GM21367 (cell line): ENCODE results near the gene LONP2.
"Not testable (repeated sequence)": the region's sequence is repeated elsewhere in the genome, so short reads cannot be mapped to it uniquely, and the experiment has no call there.

ENCODE experiments used
- ATAC-seq: cut with Tn5 transposase; IDR thresholded peaks from one replicate; pipeline ENCODE4 v1.9.1; 2021; ENCODE audit not compliant: unreplicated experiment

The LONP2 gene

DNA sequence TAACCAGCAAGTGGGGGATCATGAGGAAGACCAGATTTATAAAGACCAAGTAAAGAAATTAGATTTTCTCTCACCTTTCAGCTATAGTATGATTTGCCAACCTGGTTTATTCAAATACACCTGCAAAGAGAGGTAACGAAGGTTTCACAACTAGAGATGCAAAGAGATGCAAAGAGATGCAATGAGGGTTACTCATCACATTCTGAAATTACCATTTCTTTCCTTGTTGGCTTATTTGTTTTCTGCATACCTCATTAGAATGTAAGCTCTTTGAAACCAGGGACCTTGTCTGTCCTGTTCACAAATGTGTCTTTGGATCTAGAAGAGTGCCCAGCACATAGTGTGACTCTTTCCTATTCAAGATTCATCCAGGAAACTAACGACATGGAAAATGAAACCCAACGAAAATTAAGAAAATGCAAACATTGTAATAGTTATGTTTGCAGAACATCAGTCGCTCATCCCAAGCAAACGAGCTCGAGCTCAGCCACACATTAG, 9.0 kb upstream of the LONP2 start:
- ATAC-seq: no peak

DNA sequence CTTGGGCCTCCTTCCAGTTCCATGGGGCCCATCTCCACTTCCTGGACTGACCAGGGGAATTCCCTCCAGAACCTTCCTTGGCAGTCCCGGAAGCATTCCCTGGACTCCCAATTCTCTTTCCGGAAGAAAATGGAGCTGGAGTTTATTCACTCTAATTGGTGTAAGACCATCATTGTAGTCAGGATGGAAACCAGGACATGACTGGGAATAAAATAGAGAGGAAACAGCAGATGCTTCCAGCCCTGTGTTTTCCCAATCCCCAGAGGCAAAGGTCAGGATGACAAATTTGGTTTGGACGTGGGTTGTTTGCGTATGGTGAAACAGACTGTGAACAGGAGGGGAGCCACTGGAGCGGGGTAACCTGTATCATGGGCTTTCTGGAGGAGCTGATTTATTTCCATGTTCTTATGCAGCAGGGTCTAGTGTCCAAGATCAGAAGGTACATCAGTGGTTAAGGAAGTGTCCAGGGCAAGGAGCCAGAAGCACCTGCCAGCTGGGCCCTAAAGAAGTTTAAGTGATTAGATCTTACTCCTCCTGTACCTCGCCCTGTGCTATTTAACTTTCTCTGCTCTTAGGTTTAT, 8.5 kb upstream of the LONP2 start:
- ATAC-seq: no peak

DNA sequence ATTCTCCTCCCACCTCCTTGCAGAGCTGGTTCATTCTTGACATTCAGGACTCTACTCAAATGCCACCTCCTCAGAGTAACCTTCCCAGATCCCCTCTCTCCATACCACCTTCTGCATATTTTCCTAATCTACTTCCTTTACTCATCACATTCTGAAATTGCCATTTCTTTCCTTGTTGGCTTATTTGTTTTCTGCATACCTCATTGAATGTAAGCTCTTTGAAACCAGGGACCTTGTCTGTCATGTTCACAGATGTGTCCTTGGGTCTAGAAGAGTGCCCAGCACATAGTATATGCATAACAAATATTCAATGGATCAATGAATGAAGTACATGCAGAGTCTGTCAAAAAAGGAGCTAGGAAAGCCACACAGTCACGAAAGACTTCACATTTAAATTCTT, 7.8 kb upstream of the LONP2 start:
- ATAC-seq: no peak

DNA sequence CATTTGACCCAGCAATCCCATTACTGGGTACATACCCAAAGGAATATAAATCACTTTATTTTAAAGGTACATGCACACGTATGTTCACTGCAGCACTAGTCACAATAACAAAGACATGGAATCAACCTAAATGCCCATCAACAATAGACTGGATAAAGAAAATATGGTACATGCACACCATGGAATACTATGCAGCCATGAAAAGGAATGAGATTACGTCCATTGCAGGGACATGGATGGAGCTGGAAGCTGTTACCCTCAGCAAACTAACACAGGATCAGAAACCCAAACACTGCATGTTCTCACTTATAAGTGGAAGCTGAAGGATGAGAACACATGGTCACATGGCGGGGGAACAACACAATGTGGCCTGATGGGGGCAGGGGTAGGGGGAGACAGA, 4.0 kb upstream of the LONP2 start:
- not testable (repeated sequence) for ATAC-seq

DNA sequence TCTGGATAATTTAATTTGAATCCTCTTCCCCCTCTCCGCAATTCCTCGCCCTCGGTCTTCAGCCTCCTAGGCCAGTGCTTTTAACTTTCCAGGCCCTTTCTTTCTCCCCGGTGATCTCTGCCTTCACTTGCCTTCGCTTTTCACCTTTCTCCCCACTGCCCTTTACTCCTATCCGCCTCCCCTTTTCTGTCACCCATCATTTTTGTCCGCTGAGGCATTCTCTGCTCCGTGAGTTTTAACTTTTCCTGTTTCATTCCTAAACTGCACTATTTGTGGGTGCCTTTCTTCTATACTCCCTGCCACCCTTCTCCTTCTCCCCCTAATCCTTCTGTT, 729 bp downstream of the LONP2 start:
- no peak for ATAC-seq

DNA sequence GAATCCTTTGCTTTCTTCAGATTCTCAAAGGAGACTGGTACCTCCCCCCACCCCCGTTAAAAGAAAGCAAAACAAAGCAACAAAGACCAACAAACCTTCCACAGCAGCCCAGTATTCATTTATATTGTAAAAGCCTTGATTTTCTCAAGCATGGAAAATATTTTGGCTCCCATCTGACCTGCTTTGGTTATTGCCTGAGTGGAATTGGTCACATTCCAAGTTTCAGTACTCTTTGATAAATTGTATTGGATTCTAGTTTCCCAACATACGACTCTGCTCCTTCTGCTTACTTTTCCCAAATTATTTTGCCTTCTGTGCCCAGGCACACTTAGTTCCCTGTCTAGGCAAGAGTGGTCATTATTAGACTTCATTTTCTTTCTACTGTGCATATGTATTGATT, 2.0 kb downstream of the LONP2 start:
- no peak for ATAC-seq

DNA sequence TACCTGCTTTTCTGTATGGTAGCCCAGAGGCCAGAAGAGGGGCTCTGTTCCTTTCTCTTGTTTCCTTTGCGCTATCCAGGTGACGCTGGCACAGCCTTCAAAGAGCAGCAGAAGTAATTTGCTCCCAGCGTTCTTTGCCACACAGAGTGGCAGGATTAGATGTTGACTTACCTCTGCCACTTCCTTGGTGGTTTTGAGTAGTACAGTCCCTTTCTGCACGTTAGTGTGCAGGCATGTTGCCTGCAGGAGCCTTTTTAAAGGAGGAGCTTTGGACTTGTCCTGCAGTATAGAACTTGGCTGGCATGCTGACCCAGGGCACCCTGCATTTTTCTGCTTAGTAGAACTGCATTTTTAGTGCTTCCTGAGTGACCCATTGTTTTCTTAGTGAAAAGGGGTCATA, 3.2 kb downstream of the LONP2 start, which contains the start of gene ABCC11:
Gene ABCC11, minus strand, starts transcription at position 229 of the 400 bp plus-strand sequence. CDS start 15,618 bp downstream, outside the sequence.
- no peak for ATAC-seq

DNA sequence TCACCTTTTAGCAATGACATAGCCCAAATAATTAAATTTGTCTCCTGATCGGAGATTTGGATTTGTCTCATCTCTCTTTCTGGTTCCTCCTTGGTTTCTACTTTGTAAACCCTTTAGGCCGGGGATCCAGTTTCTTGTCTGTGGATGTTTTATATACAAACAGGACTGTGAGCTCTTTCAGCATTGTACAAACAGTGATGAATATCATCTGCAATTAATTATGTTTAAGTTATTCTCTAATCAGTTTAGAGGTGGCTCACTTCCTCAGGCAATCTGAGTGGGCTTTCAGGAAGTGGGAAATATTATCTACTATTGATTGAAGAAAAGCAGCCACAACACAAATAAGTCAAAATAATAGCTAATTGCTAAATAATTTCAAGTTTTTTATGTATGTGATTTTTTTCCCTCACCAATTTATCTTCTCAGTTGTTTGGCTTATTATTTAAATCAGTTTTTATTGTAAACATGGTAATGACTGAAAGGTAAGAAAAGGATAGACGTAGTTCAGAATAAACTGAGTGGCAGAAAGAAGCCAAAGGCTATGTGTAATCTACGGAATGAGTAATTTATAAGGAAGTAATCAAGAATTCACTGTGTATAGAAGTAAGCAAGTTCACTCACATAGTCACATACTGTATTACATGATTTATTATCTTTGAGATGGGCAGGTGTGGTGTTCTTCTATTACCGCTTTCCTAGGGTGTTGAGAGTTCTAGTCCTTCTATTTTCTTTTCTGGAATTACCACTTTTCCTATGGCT, 6.6 kb downstream of the LONP2 start:
- no peak for ATAC-seq

DNA sequence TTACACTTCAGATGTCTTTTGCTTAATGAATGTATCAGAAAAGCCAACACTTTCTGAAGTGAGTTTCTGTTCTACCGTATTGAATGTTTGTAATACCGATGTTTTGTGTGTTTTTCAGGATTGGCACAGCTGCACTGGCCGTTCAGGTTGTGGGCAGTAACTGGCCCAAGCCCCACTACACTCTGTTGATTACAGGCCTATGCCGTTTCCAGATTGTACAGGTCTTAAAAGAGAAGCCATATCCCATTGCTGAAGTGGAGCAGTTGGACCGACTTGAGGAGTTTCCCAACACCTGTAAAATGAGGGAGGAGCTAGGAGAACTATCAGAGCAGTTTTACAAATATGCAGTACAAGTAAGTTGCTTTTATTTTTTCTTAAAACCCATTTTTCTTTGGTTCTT, 7.9 kb downstream of the LONP2 start:
- no peak for ATAC-seq

DNA sequence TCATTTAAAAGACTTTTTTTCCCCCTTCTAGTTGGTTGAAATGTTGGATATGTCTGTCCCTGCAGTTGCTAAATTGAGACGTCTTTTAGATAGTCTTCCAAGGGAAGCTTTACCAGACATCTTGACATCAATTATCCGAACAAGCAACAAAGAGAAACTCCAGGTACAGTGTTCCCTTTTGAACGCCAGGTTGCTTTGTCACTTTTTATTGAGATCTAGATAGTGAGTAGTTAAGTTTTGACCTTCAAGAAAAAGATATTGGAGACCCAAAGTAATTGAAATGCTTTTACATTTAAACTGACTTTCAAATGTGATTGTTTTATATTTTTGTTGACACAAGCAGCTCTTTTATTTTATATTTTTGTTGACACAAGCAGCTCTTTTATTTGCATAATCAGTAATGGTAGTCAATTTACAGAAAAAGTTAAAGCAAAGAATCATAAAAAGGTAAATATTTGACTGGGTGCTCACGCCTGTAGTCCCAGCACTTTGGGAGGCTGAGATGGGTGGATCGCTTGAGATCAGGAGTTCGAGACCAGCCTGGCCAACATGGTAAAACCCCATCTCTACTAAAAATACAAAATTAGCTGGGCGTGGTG, 12.6 kb downstream of the LONP2 start:
- ATAC-seq: no peak

DNA sequence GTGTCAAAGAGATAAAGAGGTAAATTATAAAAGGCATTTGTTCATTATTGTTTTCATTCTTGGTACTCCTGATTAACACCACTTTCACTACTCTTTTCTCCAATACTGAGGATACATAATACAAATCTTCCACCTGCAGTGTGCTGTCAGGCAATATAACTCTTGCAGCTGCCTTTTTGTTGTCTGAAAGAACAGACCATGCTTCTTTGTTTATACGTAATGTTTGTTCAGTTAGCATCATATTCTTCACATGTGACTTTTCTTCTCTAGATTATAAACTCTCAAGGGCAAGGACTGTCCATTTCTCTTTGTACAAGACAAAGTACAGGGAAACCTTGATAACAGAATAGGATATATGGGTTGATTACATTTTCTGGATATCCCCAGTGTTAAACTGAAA, 17.5 kb downstream of the LONP2 start:
- no peak for ATAC-seq

DNA sequence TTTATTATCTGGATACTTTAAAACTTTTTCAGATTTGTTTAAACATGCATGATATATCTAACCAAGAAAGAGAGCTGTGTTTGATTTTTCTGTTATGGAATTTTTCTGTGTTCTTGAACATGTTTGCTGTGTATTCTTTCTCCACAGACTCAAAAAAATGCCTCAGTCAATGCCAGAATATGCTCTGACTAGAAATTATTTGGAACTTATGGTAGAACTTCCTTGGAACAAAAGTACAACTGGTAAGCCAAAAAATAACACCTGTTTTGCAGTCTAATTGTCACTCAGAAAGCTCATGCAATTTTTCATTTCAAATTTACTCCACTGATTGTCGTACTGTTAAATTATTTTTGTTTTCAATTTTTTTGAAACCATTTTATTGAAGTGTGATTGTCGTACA, 18.5 kb downstream of the LONP2 start:
- ATAC-seq: no peak

DNA sequence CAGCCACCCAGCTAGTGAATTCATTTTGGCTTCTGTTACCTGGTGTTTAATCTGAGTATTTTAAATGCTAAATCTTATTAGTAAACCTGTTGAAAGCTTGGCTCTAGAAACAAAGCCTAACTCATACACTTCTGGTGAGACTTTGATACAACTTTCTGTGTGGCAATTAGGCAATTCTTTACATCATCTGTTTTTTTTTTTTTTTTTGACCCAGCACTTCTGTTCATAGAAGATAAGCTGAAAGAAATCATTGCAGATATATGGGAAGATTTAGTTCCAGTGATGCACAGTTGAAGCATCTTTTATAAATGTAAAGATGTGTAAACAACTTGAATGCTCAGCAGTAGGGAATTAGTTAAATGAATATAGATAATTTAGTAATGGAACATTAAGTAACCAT, 24.9 kb downstream of the LONP2 start:
- no peak for ATAC-seq

DNA sequence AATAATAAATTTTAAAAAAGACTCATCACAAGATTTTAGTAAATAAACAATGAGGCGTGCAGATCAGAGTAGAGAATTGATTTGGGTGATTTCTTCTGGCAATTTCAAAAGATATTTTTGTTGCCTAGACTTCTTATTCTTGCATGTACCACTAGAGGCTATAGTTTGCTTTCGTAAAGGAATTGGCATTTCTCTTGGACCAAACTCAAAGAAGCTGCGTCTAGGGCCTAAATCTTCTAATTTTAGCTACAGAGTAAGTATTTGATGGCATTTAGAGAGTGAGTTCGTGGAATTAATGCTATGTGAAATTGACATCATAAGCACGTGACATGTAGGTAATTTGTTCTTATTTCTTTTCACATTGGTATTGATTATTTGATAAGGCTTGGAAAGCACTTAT, 27.6 kb downstream of the LONP2 start:
- ATAC-seq: no peak

DNA sequence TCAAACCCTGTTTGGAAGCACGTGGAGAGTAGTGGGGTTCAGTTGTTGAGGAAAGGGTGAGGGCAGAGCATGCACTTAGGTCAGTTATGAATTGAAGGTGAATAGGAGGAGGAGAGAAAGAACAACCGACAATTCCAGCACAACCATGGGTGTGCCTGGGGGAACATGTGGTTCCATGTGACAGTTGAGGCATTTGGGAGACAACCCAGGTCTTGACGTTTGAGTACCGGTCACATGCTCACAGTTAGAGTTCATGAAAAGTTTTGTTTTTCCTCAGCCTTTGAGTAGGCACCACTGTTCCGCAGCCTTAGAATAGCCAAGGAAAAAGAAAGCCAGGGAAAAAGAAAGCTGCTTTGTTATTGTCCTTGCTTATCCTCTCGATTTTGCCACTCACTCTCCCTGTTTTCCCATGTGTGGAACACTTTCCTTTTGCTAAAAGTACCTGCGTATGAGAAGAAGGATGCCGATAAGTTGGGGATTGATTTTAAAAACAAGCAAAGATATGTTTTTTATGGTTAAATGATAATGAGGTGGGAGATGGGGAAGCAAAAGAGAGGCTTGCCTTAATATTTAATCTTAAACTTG, 28.8 kb downstream of the LONP2 start:
- no peak for ATAC-seq

DNA sequence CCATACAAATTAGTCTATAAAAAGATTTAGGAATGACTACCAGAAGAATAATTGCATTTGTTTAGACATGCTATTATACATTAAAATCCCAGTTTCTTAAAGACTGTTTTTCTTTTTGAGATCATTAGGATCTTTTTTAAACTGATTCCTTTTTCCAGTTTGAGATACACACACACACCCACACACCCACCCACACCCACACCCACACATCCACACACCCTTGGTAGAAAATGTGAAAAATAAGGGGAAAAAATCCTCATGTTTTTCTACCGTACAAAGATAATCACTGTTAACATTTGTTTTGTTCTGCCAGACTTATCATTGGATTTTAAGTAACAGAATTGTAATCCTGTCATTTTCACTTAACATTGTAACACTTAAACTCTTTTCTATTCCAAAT, 30.4 kb downstream of the LONP2 start:
- ATAC-seq: no peak

DNA sequence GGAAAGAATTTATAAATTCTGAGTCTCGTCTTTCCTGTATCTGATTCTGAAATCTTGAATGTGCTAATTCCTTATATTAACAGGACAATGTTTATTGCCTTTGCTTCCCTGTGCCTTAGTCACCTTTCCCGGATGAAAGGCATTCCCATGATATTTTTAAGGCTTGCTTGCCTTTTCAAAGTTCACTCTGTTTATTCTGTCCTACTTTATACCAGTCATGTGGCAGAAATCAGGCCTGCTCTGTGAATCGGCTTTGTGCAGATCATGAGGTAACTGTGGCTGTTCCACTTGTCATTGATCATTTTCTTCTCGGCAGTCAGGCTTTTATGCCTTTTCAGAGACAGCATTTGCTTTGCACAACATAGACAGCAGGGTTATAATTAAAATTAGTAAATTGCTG, 32.0 kb downstream of the LONP2 start:
- no peak for ATAC-seq

DNA sequence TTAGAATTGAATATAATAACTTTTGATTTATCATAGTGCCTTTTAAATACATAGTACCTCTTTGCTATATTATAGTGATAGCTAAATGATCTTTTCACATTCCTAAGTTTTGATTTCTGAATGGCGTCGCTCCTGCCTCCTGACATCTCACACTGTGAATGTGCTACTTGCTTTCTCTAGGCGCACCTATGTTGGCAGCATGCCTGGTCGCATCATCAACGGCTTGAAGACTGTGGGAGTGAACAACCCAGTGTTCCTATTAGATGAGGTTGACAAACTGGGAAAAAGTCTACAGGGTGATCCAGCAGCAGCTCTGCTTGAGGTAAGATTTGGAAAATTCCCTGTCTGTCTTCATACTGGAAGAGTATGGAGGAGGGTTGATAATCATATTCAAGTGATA, 33.1 kb downstream of the LONP2 start:
- ATAC-seq: no peak

DNA sequence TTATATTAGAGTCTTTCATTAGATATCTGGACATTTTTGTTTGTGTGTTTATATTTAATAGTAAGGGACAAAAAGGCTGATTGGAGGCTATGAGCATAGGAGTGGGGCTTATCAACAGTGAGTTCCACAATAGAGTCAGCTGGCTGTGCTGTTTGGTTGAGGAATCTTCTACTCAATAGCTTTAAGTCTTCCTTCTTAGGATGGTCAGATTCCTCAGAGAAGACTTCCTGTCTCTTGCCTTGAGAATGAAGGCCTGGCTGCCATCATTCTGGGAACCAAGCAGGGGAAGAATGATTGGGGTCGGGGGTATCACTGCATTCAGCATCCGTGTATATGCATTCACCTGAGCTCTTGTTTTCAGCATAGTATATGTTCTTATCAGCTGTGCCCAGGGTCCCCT, 35.1 kb downstream of the LONP2 start:
- ATAC-seq: no peak

DNA sequence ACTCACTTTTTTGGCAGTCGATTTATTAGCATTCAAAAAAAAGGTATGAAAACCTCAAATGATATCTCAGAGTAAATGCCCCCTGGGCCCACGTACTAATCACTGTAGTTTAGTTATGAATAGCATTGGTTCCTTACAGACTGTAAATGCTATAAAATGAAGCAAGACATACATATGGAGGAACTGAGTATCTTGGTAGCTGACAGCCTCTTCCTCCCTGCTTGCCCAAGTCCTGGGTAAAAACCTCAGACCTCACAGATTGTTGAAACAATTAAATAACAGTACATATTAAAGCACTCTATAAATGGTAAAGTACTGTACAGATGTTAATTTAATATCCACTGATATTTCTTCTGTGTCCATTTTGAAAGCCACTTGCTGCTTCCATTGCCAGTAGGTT, 36.4 kb downstream of the LONP2 start:
- no peak for ATAC-seq

DNA sequence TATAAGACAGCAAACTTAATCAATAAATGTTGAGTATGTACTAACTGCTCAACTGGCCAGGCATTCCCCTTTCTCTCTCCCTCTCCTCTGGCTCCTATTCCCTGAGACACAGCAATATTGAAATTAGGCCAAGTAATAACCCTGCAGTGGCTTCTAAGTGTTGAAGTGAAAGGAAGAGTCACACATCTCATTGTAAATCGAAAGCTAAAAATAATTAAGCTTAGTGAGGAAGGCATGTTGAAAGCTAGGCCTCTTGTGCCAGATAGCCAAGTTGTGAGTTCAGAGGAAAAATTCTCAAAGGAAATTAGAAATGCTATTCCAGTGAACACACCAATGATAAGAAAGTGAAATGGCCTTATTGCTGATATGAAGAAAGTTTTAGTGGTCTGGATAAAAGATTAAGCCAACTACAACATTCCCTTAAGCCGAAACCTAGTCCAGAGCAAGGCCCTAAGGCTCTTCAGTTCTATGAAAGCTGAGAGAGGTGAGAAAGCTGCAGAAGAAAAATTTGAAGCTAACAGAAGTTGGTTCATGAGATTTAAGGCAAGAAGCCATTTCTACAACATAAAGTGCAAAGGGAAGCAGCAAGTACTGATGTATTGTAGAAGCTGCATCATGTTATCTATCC, 38.6 kb downstream of the LONP2 start:
- ATAC-seq: no peak
